NCI-H2196 treated with DMSO at 0.1 percent for 48 hours (cell line): ENCODE results near the gene ALPL.
"Not testable (repeated sequence)": the region's sequence is repeated elsewhere in the genome, so short reads cannot be mapped to it uniquely, and the experiment has no call there.

Experiments used
- DNase-seq: peaks from one replicate; lab custom pipeline; 2025; ENCODE audit not compliant: unreplicated experiment; lab: John Stamatoyannopoulos, UW

The ALPL gene

DNA sequence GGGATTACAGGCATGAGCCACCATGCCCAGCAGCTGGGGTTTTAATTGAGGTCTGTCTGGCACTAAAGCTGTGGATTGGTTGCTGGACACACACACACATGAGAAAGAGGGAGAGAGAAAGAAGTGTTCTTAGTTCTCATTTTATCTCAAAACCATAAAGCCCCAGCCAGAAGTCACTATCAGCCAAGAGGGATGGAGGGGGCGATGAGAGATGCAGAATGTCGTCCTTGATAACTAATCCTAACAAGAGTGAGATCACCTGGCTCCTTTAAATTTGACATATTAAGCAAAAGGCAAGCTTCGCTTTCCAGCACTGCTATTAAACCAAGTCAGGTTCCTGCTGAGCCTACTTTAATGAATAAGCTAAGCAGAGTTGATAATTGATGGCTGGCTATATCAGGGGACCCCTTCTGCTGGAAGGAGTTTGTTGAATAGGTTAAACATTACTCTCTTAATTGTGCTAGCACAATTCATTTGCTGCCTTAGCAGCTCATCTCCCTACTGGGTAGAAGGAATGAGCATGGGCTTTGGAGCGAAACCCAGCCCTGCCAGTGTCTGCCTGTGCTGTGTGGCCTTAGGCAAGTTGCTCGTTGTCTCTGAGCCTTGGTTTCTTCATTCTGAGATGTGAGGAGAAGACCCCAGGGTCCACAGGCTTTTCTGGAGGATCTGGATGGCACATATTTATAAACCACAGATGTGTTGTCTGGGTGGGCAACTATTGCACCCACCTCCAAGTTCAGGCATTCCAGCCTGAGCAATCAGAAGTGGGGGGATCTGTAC is 50.8 kb downstream of the ALPL start:
- DNase-seq: no peak

DNA sequence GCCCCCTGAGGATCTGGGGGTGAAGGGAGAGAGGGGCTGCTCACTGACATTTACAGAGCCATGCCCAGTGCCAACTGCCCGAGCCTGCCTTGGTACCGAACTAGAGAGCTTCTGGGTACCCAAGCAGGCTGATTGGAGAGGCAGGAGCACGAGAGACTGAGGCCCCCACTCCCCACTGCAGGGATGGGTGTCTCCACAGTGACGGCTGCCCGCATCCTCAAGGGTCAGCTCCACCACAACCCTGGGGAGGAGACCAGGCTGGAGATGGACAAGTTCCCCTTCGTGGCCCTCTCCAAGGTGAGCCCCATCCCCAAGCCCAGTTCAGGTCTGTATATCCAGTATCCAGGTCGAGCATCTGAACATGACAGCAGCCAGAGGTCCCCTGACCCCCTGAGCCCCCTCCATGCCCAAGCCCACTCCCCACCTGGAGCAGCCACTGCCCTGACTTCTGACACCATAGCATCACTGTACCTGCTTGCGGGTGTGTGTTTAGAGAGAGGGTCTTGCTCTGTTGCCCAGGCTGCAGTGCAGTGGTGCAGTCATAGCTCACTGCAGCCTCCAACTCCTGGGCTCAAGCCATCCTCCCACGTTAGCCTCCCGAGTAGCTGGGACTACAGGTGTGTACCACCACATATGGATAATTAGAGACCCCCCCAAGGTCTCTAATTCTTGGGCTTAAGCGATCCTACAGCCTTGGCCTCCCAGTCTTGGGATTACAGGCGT is 51.9 kb downstream of the ALPL start:
- no peak for DNase-seq

DNA sequence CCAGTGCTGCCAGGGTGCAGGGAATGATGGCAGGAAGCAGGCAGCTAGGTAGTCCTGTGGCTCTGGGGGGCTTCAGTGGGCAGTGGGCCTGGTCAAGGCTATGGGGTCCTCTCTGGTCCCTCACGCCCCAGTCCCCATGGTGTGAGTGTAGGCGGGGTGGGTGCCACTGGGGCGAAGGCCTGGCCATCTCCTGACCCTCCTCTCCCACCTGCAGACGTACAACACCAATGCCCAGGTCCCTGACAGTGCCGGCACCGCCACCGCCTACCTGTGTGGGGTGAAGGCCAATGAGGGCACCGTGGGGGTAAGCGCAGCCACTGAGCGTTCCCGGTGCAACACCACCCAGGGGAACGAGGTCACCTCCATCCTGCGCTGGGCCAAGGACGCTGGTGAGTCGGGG is 53.7 kb downstream of the ALPL start:
- no peak for DNase-seq

DNA sequence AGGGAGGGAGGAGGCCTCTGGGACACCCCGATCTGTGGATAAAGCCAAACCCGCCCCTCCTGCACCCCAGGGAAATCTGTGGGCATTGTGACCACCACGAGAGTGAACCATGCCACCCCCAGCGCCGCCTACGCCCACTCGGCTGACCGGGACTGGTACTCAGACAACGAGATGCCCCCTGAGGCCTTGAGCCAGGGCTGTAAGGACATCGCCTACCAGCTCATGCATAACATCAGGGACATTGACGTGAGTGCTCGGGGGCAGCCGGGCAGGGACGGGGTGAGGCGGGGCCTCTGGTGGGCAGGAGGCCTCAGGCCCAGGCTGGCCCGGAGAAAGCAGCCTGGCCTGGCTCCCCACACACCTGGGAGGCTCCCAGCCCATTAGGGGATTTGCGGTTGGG is 54.7 kb downstream of the ALPL start:
- no peak for DNase-seq

DNA sequence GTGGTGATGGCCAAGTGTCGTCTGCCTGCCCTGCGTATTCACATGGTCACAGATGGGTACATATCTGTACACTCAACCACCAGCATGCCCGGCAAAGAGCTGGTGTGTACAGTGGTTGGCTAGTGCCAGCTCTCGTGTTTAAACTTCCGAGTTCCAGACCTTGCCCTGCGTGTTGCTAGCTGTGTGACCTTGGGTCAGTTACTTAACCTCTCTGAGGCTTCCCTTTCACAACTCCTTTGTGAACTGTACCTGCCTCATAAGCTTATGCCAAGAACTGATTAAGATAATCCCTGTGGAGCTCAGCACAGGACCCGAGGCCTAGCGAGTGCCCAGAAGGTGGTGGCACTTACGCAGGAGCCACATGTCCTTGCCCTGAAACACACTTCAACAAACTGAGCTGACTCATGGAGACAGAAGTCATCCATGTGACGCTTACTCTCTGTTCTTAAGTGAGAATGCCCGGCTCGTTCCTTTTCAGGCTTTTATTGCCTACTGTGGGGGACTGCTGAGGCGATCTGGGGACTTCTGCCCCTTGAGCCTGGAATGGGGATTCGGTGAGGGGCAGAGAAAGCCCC is 55.4 kb downstream of the ALPL start:
- DNase-seq: no peak

DNA sequence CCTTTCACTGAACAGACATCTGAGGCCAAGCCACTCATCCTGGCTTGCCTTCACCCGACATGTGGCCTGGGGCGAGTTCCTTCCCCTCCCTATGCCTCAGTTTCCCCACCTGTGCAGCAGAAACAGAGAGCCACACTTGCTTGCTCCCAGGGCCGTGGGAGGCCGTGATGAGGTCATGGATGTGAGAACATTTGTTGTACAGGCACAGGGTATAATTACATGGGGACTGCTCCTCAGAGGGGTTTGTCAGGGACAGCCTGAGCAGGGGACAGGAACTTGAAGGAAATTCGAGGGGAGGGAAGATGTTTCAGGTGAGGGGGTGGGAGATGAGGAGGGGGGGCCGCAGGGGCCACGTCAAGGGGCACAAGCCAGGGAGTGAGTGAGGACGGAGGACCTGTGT is 56.1 kb downstream of the ALPL start:
- DNase-seq: no peak

DNA sequence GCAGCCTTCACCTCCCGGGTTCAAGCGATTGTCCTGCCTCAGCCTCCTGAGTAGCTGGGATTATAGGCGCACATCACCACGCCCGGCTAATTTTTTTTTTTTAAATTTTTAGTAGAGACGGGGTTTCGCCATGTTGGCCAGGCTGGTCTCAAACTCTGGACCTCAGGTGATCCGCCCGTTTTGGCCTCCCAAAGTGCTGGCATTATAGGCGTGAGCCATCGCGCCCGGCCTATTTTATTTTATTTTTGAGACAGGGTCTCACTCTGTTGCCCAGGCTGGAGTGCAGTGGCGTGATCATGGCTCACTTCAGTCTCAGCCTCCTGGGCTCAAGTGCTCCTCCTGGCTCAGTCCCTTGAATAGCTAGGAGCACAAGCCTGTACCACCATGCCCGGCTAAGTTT is 57.1 kb downstream of the ALPL start:
- not testable (repeated sequence) for DNase-seq

DNA sequence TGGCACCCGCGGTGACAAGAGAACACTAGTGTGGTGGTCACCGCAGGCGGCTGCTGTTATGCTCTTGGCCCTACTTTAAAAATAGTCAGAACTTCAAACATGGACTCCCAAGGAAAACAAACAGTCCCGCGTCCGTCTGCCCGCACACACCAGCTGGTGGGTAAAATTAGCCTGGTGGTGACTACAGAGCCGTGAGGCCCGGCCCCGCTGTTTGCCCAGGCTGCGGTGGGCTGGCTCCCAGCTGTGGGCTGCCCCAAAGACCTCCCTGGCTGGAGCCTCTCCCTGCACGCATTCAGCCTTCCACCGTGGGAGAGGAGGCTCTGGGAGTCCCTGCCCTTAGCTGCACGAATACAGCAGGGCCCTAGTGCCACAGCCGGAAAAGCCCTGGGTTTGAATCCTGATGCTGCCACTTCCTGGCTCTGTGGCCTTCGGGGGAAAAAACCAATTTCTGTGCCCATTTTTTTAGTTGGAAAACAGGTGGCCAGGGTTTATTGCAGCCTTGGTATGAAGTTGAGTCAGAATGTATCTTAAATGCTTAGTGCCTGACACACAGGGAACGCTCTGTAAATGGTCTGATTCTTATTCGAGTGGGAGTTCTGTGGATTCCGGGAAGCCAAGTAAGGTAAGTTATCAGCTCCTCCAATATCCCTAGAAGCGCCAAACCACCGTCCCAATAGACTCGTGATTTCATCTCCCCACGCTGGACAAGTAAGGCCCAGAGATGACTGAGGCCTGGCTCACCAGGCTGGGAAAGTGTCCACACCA is 58.2 kb downstream of the ALPL start:
- no peak for DNase-seq

DNA sequence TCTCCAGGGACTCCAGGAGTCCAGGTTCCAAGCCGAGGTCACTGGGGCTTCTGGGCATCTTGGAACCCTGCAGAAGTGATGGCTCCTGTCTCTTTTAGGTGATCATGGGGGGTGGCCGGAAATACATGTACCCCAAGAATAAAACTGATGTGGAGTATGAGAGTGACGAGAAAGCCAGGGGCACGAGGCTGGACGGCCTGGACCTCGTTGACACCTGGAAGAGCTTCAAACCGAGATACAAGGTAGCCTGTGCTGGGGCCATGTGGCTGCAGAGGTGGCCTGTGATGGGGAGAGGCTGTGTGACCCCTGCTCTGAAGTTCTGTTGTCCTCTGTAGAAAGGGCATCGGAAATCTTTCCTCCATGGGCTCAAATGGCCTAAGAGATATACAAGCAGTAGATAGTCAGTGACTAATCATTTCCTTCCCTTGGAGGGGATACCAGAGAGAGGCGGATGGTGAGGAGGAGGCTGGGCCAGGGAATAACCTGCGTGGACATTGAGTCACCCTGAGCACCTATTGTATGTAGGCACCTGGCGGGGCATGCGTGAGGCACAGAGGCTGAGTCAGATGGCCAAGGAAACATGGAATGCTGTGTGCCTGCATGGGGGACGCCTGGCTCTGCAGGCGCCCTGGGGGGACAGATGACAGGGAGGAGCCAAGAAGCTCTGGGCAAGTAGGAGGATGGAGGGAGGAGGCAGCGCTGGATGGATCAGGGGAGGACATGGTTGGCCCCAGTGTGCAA is 59.0 kb downstream of the ALPL start:
- no peak for DNase-seq

DNA sequence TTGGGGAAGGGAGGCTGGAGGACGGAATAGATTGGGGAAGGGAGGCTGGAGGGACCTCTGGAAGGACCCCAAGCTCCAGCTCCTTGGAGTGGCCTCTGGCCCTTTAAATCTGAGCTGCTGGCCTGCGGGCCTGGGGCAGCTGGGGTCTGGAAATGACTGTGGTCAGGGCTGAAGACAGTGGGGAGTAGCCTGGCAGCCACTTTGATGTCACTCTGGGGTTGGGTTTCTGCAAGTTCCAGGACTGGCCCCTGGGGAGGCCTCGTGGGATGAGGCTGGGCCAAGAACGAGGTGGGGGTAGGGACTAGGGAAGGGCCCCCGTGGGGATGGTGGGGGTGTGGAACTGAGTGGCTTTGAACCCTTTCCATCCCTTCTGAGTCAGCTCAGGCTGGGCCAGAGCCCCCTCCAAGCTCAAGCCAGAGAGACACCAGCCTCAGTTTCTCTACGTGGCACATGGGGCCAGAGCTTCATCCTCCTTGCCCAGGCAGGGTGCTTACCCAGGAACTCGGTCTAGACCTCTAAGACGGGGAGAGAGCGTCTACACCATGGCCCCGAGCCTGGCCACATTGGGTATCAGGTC is 59.7 kb downstream of the ALPL start:
- no peak for DNase-seq

DNA sequence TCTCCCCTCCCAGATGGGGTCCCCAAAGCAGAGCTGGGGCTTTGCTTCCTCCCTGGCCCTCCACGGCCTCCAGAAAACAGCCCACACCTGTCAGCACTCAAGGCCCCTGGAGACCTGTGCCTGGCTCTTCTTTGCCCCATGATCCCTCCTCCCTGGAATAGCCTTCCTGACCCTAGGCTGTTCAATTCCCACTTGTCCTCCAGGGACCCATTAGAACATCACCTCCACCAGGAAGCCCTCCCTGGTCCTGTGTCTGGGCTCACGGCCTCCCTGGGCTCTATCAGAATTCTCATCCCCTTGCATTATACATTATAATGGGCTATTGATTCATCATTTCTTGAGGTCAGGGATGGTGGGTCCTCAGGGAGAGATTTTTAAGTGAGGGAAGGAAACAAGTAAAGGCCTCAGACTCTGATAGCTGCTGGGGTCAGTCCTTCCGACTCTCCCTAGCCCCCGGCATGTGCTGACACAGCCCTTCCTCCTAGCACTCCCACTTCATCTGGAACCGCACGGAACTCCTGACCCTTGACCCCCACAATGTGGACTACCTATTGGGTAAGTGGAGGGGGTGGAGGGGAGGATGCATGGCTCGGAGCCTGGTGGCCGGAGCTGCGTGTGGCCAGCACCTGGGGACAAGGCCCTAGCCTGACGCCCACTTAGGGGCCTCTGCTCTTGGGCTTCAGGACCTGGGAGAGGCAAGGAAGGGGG is 60.8 kb downstream of the ALPL start:
- DNase-seq: no peak

DNA sequence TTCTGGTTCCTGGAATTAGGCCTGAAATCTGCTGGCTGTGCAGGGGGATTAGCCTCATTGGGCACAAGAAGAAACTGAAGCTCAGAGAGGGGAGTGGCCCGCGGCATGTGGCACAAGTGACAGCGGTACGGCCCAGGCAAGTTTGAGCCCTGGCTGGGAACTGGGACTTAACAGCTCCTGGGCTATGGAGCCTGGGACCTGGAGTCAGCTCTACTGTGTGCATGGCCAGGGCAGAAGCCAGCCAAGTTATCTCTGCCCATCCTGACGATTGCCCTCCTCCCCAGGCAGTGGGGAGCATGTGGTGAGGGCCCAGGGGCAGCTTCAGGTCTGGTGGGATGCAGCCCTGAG is 61.3 kb downstream of the ALPL start:
- DNase-seq: no peak

DNA sequence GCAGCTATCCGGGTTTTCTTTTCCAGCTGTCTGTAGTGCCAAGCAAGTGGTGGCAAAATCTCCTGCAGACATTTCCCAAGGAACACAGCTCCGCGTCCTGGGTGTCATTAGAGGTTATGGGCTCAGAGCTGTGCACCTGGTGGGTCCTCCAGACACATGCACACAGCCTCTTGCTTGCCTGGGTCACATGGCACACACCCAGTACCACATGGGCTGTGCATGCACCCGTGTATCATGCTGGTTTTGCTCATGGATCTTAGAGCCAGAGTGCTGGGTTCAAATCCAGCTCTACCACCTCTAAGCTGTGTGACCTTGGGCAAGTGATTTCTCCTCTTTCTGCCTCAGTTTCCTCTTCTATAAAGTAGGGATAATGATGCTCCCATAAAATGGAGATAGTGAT is 61.7 kb downstream of the ALPL start:
- DNase-seq: no peak

DNA sequence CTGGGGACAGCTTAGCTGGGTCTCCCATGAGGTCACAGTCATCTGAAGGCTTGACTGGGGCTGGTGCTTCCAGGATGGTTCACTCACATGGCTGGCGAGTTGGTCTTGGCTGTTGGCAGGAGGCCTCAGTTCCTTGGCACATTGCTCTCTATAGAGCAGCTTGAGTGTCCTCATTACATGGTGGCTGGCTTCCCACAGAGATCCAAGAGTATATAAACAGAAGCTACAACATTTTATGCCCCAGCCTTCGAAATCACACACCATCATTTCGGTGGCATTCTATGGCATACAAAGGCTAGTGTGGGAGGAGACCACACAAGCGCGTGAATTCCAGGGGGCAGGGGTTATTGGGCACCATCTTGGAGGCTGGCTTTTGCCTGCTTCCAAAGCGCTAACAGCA is 63.0 kb downstream of the ALPL start:
- no peak for DNase-seq

DNA sequence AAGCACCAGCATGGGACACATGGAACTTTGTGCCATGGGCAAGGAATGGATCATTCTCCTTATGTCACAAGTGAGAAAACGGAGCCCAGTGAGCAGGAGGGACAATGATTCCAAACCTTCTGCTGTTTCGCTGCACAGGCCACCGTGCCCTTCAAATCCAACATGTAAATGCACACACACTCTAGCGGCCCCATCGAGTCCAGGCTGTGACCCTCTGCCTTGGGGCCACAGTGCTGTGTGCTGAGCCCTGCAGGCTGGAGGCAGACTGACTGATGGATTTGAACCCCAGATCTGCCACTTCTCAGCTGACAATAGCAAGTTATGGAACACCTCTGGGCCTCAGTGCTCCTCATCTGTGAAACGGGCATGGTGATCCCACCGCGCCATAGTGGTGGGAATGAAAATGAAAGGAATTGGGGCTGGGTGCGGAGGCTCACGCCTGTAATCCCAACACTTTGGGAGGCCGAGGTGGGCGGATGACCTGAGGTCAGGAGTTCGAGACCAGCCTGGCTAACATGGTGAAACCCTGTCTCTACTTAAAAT is 63.6 kb downstream of the ALPL start:
- DNase-seq: no peak

DNA sequence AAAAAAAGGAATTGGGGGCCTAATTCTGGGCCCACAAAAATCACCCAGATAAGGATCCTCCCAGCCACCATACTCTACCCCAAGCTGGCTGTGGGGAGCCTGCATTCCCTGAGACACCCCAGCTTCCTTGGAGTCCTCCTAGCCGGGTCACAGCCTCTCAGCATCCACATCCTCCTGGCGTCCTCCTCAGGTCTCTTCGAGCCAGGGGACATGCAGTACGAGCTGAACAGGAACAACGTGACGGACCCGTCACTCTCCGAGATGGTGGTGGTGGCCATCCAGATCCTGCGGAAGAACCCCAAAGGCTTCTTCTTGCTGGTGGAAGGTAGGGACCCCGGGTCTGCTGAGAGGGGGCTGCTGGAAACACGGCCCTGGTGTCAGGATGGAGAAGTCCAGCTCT is 64.3 kb downstream of the ALPL start:
- no peak for DNase-seq

DNA sequence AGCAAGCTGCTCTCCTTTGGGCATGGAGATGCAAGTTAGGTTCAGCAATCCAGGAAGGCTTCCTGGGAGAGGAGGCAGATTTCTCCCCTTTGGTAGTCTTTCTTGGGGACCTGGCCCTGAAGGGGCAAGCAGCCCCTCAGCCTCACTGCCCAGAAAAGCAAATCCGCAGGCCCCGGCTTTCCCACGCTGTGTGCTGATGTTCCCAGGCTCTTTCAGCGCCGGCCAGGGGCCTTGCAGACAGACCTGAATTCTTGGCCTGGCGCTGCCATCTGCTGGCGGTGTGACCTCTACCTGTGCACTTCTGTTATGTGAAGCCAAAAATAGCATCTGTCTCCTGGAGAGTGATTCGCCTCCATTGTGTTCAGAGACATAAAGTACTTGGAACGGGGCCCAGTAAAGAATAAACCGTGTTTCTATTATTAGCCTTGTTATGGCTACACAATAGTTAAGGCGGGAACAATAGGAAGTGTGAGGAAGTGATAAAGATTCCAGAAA is 64.8 kb downstream of the ALPL start:
- peak; percentile 95 for DNase-seq

DNA sequence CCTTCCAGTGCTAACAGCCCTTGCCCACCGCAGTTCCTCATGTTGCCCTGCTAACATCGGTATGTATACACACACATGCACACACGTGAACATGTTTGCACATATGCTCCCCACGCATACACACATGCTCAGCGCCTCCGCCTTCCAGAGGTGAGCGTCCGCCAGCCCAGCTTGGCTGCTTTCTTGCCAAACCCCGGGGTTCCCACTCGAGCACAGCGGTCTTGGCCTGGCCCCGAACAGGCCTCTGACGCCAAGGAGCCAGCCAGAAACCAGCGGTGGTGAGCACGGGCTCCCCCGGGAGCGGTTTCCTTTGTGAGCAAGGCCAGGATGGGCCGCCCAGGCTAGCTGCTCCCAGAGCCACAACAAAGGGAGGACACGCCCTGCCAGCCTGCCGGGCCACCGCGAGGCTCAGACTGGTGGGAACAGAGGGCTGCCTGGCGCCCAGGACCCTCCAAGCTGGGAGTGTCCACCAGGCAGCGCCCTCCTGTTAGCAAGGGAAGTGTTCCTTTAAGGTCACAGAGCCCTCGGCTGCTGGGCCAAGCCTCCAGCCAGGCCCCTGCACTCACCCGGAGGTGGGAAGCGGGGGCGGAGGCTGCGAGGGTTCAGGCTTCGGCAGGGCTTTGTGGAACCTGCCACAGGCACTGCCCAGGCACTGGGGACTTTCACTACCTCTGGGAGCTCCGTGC is 65.4 kb downstream of the ALPL start:
- DNase-seq: peak; percentile 68

DNA sequence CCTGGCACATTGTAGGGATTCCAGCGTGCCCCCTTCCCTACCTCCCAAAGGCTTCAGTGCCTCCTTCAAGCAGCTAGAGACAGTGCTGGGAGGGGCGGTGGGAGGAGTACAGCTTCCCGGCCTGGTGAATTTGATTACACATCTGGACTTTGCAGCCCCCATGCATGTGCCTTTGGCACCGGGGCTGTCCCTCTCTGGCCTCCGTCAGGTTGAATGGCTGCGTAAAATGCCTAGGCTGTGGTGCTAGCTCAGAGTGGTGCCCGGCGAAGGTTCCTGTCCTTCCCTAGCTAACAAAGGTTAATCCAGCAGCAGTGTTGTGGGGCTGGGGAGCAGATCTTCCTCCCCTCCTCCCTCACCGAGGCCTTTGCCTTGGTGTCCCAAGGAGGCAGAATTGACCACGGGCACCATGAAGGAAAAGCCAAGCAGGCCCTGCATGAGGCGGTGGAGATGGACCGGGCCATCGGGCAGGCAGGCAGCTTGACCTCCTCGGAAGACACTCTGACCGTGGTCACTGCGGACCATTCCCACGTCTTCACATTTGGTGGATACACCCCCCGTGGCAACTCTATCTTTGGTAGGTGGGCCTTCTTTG is 66.2 kb downstream of the ALPL start:
- no peak for DNase-seq
